ENCODE data around the gene SAMD1. TPM values are rescaled to one million over a fixed set of nuclear protein-coding genes. Genes with fewer than 3 reads are reported as not detected.

The SAMD1 gene
- total and polyA plus RNA-seq, 9 of the 15 experiments (the other 6 are each of a cell fraction or from before 2014, with no cell fraction given): 2.9 to 96.0 (median 43.5) TPM

GRCh38 chr19:14080887-14081796 lies 9.4 kb downstream of the SAMD1 start (continued):
- TF ChIP-seq U2AF2 (optimal IDR thresholded peaks at IDR 0.05; ENCODE audit: low read depth, low read length) (no peak), FOXM1 (IDR thresholded peaks at IDR 0.05; ENCODE audit: low read depth) (no peak), FOXM1 (CRISPR knock-in tag; IDR thresholded peaks at IDR 0.05; ENCODE audit: low read depth) (no peak), TFE3 (CRISPR knock-in tag; IDR thresholded peaks at IDR 0.05) (no peak), BRF1 (IDR thresholded peaks at IDR 0.05; ENCODE audit: borderline replicate concordance, extremely low read depth, insufficient read length) (no peak), HDAC8 (tag; IDR thresholded peaks at IDR 0.05) (no peak), ZNF174 (CRISPR knock-in tag; IDR thresholded peaks at IDR 0.05) (no peak), PML (IDR thresholded peaks at IDR 0.05; ENCODE audit: low read length) (peak; percentile 47; the same call in 1 of the 2 replicates), FUS (optimal IDR thresholded peaks at IDR 0.05; ENCODE audit: low read depth, low read length) (no peak), THRAP3 (IDR thresholded peaks at IDR 0.05; ENCODE audit: borderline replicate concordance) (no peak), ZNF436 (CRISPR knock-in tag; IDR thresholded peaks at IDR 0.05) (no peak), POLR2G (IDR thresholded peaks at IDR 0.05; ENCODE audit: low read depth, low read length) (peak; percentile 93), RBM34 (IDR thresholded peaks at IDR 0.05; ENCODE audit: borderline replicate concordance, insufficient read depth, low read length) (no peak), NRF1 (conservative IDR thresholded peaks at IDR 0.05 in 1 of 2, IDR thresholded peaks at IDR 0.05 in 1 of 2) (peak; percentile 98), COPS2 (conservative IDR thresholded peaks at IDR 0.05) (no peak), GABPA (tag; conservative IDR thresholded peaks at IDR 0.05; ENCODE audit: low read depth) (peak; percentile 99), FOSL1 (tag; conservative IDR thresholded peaks at IDR 0.05) (no peak; the same call in 1 of the 2 replicates), C11orf30 (IDR thresholded peaks at IDR 0.05; ENCODE audit: low read depth) (peak; percentile 70), ZEB2 (IDR thresholded peaks at IDR 0.05) (no peak; the same call in 1 of the 2 replicates), ZNF696 (CRISPR knock-in tag; conservative IDR thresholded peaks at IDR 0.05) (no peak), SIN3B (IDR thresholded peaks at IDR 0.05; ENCODE audit: low read depth) (no peak; the same call in 1 of the 2 replicates), CREB1 (IDR thresholded peaks at IDR 0.05) (peak; percentile 67), CREB1 (CRISPR knock-in tag; IDR thresholded peaks at IDR 0.05) (peak; percentile 75; the same call in 1 of the 2 replicates), MEIS2 (IDR thresholded peaks at IDR 0.05; ENCODE audit: partially characterized antibody) (peak; percentile 90), NUFIP1 (IDR thresholded peaks at IDR 0.05; ENCODE audit: partially characterized antibody) (no peak), ZBTB2 (IDR thresholded peaks at IDR 0.05) (peak; percentile 99)
